Right lobe of liver (tissue), 4 donors: ENCODE data around the gene PRDM15.

Experiments
- CTCF ChIP-seq, 4 donors: fragments of 200-600 bp in 3 of 4; fragments of 450-650 bp in 1 of 4; IDR thresholded peaks; one replicate each; pipeline versions ENCODE4 v1.5.1 to v1.8.0; 2016 to 2022; ENCODE audit warnings: antibody characterized with exemption in 4 of 4, mild to moderate bottlenecking in 2 of 4
- POLR2A ChIP-seq: fragments of 450-650 bp; IDR thresholded peaks from one replicate; pipeline ENCODE4 v1.6.1; 2017; ENCODE audit warnings: antibody characterized with exemption, mild to moderate bottlenecking
- donor health status: DM: no; HTN: no; CAD: no.
- donor health status: DM: no; HTN: no; CAD: no.
- donor health status: DM: no; HTN: yes; CAD: no.

- TF ChIP-seq CTCF (IDR thresholded peaks at IDR 0.05): no peak
- TF ChIP-seq POLR2A: no peak
Observed at GRCh38 chr21:41867313-41867712, 11.8 kb downstream of the PRDM15 start.
